Lower lobe of right lung (tissue), 2 donors: ENCODE results near the gene BRD2. TPM values are rescaled to one million over a fixed set of nuclear protein-coding genes. Genes with fewer than 3 reads are reported as not detected.
A peak's percentile ranks its signal among the peaks of the same experiment; 100 is the strongest.

Experiments used
- ATAC-seq, 2 donors: fragments of 200-7000 bp; cut with Tn5 transposase; one replicate each; pipeline ENCODE4 v1.9.1; 2020 to 2022; ENCODE audit warnings: mild to moderate bottlenecking in 2 of 2, moderate library complexity in 2 of 2
- DNase-seq: peaks from one replicate; pipeline ENCODE4 v3.0.0-alpha.2; 2020
- H3K27ac ChIP-seq: fragments of 200-600 bp; one replicate; pipeline ENCODE4 v1.8.0; 2022
- H3K27me3 ChIP-seq: fragments of 200-600 bp; one replicate; pipeline ENCODE4 v1.8.0; 2022; ENCODE audit warnings: low read depth
- H3K36me3 ChIP-seq: fragments of 200-600 bp; one replicate; pipeline ENCODE4 v1.8.0; 2022; ENCODE audit warnings: mild to moderate bottlenecking
- H3K4me1 ChIP-seq: fragments of 200-600 bp; one replicate; pipeline ENCODE4 v1.8.0; 2022
- H3K4me3 ChIP-seq: fragments of 200-600 bp; one replicate; pipeline ENCODE4 v1.8.0; 2022; ENCODE audit warnings: mild to moderate bottlenecking
- H3K9me3 ChIP-seq: fragments of 200-600 bp; one replicate; pipeline ENCODE4 v1.8.0; 2022
- CTCF ChIP-seq: fragments of 200-600 bp; IDR thresholded peaks from one replicate; pipeline ENCODE4 v1.8.0; 2022; ENCODE audit warnings: antibody characterized with exemption, mild to moderate bottlenecking
- intact Hi-C: fragments of 100-400 bp; cut with DNase I; formaldehyde crosslinking; loops from one replicate; pipeline ENCODE4 v1.11.0; 2022
- total RNA-seq: library from RNA; stranded (reverse); fragmentation: NEBNext Ultra II Directional; extraction: Animal tissue kit (Norgen Biotek cat#: 25700); gene quantifications from one replicate; pipeline ENCODE4 v1.2.1, GENCODE V29; 2021
- donor health status: DM: no; HTN: yes; CAD: no; lungs with severe emphysema.

The BRD2 gene
- total RNA-seq, 1 donor from 2014 or later = 173 TPM

DNA sequence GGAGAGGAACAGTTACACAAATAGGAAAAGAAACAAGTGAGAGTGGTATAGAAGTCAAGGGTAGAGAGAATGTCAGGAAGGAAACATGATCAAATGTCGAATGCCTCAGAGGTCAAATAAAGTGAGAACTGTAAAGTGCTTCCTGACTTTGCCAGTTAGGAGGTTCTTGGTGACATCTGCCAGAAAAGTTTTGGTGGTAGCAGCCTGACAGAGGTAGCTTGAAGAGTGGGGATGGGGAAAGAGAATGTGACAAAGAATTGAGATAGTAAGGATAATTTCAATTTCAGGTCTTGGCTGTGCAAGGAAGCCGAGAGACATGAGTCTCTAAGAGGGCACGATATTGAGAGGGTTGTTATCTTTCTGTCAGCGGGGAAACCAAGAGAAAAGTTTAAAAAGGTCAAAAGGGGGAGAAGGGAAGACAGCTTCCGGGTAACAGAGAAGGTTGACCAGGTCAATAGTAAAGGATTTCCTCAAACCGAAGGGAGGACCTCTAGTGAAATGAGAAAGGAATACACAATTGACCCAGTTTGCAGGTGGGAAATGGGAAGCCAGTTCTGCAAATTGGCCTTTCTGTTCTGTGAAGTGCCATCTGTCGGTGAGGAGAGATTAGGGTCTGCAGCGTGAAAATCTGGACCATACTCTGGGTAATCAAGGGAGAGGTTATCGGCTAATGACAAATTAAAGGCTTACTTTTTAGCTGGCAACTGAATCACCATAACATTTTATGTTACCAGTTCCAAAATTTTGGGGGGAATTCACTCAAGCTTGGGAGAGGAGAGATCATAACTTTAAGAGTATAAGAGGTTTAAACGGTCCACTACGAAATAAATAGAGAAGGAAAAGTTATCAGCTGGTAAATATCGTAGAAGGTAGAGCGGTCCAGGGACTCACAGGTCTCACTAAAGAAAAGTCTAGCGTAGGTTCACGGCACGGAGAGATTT is 973 bp upstream of the BRD2 start:
- ATAC-seq (no peak), DNase-seq (no peak)
- Histone ChIP-seq H3K9me3 (no peaks in the 10 kb centered on the region), H3K27ac (peak overlapping the region; percentile 98), H3K4me1 (peaks cover 16% of the 10 kb centered on the region), H3K27me3 (no peaks in the 10 kb centered on the region), H3K4me3 (peak overlapping the region; percentile 96), H3K36me3 (no peaks in the 10 kb centered on the region)
- peak; percentile 40 for TF ChIP-seq CTCF
- intact Hi-C loops = no loop called here

- peak; percentile 56 to 61 for ATAC-seq
- Histone ChIP-seq H3K9me3 (no peaks in the 10 kb centered on the region), H3K4me1 (peaks cover 16% of the 10 kb centered on the region), H3K27me3 (no peaks in the 10 kb centered on the region), H3K27ac (peak overlapping the region; percentile 98), H3K4me3 (peak overlapping the region; percentile 96), H3K36me3 (peaks cover 16% of the 10 kb centered on the region)
- intact Hi-C loops = no loop called here
- TF ChIP-seq CTCF = no peak
- DNase-seq = peak; percentile 75
Measured at GRCh38 chr6:32968867-32969684, 682 bp downstream of the BRD2 start.

DNA sequence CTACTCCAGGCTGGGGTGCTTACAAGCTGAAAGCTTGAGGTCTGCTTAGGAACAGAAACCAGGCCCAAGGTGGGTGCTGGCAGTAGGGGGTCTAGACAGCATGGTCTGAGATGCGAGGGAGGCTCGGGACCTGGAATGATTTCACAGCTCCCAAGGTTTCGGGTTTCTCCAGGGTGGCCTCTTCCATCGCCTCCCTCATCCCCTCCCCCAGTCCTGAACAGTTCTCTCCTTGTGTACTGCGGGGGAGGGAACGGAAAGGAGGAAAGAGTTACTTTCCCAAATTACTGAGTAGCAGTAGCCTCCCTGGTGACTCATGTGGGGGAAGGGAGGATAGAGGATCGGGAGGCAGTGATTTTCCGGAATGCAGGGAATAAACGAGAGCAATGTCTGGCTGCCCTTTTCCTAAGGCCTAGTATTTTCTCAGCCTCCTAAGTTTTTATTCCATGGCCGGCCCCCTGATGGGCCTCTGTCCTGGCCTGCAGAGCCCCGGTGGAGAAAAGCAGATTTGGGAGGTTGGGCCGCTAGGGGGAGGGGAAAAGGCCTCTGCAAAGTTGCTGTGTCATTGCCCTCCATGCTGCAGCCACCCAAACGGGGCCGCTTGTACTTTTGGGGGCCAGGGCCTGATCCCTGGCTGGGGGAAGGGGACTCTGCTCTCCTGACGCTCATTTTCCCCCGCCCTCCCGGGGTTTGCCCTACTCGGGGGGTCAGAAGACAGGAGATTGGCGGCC is 1.5 kb downstream of the BRD2 start:
- H3K9me3 ChIP-seq = no peaks in the 10 kb centered on the region
- intact Hi-C loops = no loop called here
- peaks cover 24% of the 10 kb centered on the region for H3K36me3 ChIP-seq
- ATAC-seq (peak in 1 of 2 donors; percentile 16), DNase-seq (peak; percentile 76)
- H3K4me1 ChIP-seq = peaks cover 23% of the 10 kb centered on the region
- H3K27me3 ChIP-seq = no peaks in the 10 kb centered on the region
- TF ChIP-seq CTCF = peak; percentile 28
- peak overlapping the region; percentile 98 for H3K27ac ChIP-seq
- peak overlapping the region; percentile 96 for H3K4me3 ChIP-seq

DNA sequence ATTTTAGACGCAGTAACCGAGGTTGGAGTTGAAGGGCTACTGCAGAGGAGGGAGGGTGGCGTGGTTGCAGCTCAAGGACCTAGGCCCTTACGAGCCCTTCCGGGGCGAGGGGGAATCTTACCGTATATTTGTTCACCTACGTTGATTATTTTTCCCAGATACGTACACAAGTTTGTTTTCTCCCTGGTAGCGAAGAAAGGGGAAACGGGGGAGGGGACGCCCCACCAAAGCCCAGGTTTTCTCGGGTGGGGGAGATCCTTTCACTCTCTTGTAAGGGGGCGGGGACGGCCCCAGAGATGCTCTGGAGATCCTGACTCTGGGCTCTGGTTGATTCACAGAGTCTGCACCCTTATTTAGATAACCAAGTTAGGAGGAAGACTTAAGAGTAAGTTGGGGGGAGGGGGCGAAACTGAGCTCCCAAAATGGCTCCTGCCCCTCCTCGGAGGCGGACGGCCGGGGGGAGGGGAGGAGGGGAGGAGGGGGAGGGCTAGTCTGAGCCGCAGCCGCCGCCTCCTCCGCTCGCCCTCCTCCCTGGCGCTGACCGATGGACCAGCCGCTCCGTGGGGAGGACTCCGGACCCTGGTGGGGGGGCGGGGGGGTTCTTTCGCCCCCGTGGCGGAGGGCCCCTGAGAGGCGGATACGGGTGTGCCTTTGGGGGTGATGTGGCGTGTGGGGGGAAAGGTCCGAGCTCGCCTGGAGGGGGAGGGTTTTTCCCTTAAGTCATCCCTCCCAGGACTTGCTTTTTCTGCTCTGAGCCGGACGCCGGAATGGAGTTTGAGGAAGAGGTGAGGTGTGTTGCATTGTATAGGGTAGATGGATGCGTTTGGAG is 2.2 kb downstream of the BRD2 start:
- Histone ChIP-seq H3K27me3 (no peaks in the 10 kb centered on the region), H3K27ac (peak overlapping the region; percentile 98), H3K4me1 (peaks cover 30% of the 10 kb centered on the region), H3K36me3 (peaks cover 32% of the 10 kb centered on the region), H3K4me3 (peak overlapping the region; percentile 96), H3K9me3 (no peaks in the 10 kb centered on the region)
- intact Hi-C loops = no loop called here
- ATAC-seq = peak; percentile 59 to 66
- TF ChIP-seq CTCF = no peak
- DNase-seq = peak; percentile 90
